CD4-positive, alpha-beta T cell treated with Interleukin-17A for 1 hour (primary cell): Measurements from ENCODE around the gene ERG.

Experiments
- DNase-seq: peaks from one replicate; pipeline ENCODE4 v3.0.0-alpha.2; 2020

Gene ERG

GRCh38 chr21:38472412-38473108 is 25.7 kb downstream of the ERG start:
- DNase-seq = no peak

- no peak for DNase-seq
Measured at GRCh38 chr21:38471766-38472165, 26.5 kb downstream of the ERG start.

DNA sequence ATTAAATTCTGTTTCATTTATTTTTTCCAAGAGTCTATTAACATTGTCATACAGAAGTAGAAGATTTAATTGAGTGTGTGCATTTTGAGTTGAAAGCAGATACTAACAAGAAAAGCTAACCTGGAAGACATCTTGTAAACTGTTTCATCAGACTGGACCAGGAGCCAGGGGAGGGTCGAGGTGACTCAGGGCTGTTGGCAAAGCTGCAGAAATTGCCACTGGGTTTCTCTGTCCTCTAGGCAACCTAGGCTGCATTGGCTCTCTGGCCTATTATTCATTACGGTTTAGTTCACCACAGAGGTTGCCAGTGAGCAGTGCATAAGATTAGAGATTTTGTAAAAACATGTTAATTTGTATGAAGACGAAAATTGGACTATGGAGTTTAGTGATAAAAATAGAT is 27.5 kb downstream of the ERG start:
- DNase-seq = no peak

- no peak for DNase-seq
Measured at GRCh38 chr21:38469642-38470041, 28.6 kb downstream of the ERG start.

DNA sequence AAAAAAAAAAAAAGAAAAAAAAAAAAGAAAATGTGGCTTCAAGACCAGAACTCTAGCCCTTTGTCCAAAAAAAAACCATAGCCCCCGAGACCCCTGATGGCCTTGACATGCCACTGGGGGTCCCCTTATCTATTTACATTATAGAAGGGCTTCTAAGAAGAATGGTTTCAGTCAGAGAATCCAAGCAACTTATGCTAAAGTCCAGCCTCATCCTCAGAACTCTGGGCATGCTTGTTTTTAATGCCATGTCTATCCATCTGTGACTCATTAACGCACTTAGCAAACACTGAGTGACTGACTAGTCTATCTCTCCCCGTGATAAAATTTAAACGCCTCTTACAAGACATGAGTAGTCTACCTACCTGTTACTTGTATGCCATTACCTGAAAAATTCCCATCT is 29.3 kb downstream of the ERG start:
- no peak for DNase-seq

GRCh38 chr21:38467911-38468310 is 30.4 kb downstream of the ERG start:
- DNase-seq = no peak

- no peak for DNase-seq
Measured at GRCh38 chr21:38467374-38467773, 30.9 kb downstream of the ERG start.

DNA sequence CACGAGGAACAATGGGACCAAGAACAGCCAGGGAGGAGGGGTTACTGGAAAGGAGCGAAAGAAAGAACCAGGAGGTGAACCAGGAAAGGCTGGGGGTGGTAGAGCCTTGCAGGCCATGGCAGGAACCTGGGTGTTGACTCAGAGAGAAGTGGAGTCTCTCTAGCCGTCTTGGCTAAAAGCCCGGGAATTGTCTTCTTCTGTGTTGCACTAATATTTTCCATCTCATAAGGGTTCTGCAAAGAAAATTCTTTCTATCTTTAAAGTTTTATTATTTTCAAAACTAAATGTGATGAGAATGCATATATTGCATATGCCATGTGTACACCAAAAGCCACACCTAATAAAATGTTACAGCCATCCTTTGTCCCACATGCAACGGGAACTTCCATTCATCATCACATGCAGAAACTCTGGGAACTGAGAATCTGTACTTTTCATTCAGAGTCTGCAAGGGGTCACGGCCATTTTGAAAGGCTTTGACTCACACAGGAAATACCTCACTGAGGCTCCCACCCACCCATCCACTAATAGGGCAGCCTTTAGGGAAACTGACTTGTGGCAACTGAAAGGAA is 38.0 kb downstream of the ERG start:
- no peak for DNase-seq

GRCh38 chr21:38459490-38459889 is 38.8 kb downstream of the ERG start:
- no peak for DNase-seq

DNA sequence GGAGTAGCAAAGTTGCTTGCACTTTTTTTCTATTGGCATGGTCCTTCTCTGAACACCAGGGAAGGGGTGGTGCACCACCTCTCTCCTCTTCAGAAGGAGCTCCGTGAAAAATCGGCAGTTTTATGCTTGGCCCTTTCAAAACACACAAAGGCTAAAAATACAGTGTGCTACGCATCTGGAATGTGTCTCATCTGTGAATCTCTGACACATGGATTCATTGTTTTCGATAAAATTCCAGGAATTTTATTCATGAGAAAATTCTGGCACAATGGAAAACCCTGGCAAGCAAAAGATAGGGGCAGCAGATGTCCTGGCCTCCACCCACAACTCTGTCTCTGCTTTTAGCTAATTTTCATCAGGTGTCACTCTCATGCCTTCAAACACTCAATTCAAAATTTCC is 42.9 kb downstream of the ERG start:
- DNase-seq = no peak

GRCh38 chr21:38454702-38455101 is 43.6 kb downstream of the ERG start:
- no peak for DNase-seq

DNA sequence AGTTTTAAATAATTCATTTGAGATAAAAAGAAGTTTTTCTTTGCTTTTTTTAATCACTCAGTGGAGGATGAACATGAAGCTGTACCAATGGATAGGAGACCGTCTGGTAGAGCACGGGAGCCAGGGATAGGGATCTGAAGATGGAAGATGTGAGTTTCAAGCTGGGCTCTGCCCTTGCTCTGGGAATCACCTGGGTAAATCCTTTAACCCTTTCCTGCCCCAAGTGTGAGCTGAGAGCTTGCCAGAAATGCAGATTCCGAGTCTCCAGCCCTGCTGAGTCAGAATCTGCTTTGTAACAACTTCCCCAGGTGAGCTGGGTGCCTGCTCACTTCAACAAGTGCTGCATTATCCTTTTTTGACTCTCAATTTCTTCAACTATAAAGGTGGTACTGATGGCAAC is 44.1 kb downstream of the ERG start:
- DNase-seq = no peak

- no peak for DNase-seq
Measured at GRCh38 chr21:38448671-38449385, 49.4 kb downstream of the ERG start.

DNA sequence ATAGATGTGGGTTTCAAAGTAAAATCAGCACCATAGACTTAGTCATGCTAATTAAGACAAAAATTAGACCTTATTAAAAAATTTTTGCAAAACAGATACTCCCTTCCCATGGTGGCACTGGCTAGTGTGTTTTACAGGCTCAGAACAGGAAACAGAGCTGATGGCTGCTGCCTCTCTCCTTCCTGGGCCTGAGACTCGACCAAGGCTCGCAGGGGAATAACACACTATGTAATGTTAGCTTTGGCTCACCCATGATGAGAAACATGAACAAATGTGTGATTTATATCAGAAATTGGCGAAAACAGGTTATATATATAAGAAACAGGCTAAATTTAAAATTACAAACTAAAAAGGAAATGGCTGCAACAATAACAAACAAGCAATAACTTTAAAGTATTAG is 50.7 kb downstream of the ERG start:
- DNase-seq = no peak

DNA sequence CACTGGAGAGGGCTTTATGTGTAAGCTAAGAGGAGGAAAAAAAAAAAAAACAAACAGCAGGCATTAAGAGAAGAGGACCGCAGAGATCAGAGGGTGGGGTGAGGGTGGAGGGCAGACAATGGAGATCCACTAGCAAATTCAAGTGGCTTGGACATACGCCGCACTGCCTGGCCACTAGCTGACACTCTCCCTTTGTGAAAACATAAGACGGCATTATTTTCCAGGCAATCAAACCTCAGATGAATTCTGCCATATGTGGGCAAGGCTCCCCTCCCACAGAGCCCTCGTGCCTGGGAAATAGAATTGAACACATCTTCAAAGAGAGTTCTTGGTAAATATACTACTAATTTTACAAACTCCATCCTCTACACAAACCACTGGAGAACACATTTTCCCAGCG is 53.6 kb downstream of the ERG start:
- no peak for DNase-seq

DNA sequence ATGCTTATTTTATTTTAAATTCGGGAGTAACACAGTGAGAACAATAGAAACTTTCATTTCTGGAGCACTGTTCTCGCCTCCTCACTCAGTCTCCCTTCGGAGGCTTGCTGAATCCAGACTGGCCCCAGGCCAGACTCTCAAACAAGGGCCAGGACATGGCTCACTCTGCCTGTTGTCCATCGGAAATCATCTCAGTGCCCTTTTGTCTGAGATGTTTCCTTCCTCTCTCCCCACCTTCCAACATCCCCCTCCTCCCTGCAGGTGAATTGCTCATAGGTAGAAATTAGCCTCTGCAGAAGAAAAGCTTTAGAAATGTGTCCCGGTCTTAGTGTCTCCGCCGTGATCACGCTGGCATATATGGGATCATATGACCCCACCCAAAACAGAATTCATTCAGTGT is 55.2 kb downstream of the ERG start:
- DNase-seq = no peak

DNA sequence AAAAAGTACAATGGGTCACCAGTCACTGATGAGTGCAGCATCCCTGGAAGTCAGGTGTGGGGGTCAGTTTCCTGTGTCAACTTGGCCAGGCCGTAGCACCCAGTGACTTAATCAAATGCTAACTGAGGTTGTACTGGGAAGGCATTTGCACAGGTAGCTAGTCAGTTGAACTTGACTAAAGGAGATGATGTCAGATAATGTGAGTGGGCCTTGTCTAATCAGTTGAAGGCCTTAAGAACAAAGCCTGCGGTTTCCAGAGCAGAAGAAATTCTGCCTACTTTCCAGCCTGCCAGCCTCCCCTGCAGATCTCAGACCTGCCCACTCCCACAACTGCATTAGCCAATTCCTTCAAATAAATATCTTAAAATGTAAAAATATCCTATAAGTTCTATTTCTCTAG is 57.1 kb downstream of the ERG start:
- no peak for DNase-seq

DNA sequence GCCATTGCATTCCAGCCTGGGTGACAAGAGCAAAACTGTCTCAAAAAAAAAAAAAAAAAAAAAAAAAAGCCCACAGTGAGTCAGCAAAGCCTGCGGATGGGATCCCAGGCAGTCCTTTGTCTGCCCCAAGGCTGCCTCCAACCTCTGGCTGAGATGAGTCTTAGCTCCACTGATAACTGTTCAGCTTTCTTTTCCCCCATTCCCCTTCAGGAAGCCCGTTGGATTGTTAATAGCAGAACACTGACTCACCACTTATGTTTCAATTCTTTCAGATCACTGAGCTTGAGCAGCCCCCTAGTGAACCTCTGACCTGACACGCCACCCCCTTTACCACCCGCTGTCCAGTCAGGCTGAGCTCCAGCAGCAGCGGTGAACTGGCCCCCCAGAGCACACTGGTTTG is 57.5 kb downstream of the ERG start:
- DNase-seq = no peak

DNA sequence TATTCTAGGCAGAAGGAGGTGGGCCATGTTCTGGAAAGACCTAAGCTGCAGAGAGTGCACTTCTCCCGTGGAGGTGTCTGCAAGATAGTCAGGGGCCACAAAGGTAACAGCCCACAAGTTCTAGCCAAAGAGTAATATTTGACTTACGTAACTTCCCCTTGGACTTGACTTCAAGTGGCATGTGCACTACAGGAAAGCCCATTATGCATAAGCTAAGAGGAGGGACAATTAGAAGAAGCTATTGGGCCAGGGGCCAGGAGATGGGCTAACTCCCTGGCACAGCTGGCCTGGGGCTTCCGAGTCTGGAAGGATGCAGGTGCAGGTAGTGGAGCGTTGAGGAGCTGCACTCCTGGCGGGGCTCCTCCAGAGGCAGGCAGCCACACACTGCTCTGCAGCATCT is 58.3 kb downstream of the ERG start:
- DNase-seq = no peak

- no peak for DNase-seq
Measured at GRCh38 chr21:38439426-38439825, 58.9 kb downstream of the ERG start.

DNA sequence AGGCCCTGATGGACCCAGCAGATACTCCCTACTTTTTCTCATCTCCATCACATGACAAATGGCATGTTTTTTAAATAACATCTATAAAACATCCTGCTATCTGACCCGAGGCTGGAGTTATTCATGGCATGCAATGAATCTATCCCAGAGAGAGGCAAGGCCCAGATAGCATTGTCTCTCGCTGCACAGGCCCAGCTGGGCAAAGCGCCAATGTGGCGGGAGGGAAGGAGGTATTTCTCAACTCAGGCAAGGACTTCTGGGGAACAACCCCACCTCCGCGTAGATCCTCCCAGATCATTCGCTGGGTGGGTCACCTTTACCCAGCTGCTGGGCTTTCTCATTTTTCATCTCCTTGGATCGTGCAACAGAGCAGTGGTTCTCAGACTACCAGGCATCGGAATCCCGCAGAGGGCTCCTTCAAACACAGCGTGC is 59.8 kb downstream of the ERG start:
- no peak for DNase-seq

GRCh38 chr21:38436341-38436740 is 61.9 kb downstream of the ERG start:
- DNase-seq = no peak

DNA sequence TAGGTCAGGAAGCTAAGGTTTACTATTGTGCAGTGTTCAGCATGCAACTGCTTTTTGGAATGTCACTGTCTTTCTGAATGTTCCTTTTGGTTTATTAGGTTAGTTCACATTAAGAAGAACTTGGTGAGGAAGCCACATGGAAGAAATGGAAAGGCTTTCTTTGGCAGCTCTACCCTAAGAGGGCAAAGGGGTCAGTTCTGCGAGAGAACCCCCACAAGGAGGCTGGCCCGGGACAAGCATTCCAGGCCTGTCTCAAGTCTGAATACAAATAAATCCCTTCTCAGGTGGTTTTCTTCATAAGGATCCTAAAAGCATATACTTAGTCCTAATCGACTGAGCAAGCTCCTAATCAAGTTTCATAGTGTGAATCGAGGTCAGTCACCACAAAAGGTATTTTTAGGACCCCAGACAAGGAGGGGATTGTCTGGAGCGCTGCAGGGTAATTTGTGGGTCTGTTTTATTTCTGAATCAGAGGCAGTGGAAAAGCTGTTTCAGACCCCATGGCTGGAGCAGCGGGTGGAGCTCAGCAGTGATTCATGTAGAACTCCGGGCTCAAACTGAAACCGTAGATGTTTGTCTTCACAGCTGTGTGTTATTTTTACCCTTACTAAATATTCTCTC is 63.3 kb downstream of the ERG start:
- DNase-seq = no peak

DNA sequence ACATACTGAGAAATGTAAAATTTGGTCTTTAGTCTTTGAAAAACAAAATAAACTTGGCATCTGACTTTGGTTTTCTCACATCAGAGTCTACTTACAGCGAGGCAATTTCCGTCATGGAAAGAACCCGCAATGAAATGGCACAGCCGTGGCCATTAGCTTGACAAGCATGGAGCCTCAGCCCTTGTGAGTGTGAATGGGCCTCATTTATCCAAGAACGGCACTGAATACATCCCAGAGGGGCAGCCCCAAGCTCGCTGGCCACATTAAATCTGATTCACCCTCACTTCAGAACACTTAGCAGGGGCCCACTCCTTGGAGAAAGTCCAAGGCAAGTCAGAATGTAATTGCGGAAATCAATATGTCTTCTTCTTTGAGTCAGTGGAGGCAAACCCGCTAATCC is 64.8 kb downstream of the ERG start:
- DNase-seq = no peak
